Amniotic epithelial cell (primary cell): ENCODE results near the gene TSPAN5.
A peak's percentile ranks its signal among the peaks of the same experiment; 100 is the strongest.

Experiments
- DNase-seq: peaks from one replicate; pipeline ENCODE4 v3.0.0-alpha.2; 2010; ENCODE audit warnings: low read depth

TSPAN5 gene

DNA sequence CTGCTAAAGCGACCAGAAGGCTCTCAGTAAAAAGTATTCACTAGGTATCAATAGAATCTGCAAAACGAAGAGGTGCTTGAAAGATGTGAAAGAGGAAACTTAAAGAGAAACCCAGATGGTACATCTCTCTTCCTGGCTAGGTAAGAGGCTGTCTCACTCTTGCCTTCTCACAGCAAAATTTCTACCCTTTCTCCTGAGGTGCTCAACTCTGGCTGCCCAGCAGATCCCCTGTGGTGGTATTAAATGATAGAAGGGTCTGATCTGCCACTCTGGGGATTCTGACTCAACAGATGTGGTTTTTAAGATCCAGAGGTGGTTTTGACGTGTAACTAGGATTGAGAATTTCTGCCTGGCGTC is 14.9 kb upstream of the TSPAN5 start:
- DNase-seq, result no peak

DNA sequence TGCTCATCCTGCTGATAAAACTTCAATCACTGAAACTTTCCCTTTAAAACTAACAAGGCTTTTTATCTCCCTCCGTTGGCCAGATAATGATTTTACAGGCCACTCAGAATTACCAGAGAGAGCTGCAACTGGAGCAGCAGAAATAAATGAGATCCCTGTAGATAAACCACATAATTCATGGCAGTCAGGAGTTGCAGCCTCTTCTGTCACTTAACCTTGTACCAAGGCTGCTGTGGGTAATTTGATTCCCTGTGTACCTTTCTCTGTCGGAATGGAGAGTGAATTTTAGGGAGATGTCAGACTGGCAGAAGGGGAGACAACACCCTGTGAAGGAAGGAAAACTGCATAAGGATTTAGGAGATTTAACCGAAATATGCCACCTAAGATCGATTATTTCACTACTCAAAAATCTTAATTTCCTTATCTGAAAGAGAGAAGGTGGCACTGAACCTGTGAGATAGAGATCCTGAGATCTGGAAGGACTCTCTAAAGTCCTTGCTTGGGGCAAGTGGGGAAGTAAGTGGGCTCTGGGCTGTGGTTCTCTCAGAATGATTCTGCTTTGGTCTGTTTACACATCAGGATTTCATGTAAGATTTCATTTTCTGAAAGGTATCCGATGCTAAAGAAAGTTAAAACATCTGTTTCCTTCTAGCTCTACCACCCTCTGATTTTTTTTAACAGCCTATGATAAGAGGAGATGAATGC is 14.3 kb upstream of the TSPAN5 start:
- DNase-seq, result no peak

DNA sequence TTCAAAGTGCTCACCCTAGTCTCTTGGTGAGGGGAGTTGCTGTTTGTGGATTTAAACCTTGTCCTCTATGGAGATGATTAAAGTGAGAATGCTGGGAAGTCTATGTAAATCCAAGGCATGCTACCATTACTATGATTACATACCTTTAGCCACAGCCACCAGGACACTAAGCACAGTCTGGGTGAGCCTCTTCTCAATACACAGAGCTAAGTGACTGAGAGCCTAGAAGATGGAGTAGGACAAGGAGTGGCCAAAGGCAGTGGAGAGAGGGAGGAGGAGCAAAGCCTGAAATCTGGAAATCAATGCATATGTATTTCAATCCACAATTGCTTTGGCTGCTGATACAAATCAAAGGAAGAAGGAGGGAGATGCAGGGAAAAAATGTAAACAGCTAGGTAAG is 12.7 kb upstream of the TSPAN5 start:
- no peak for DNase-seq

DNA sequence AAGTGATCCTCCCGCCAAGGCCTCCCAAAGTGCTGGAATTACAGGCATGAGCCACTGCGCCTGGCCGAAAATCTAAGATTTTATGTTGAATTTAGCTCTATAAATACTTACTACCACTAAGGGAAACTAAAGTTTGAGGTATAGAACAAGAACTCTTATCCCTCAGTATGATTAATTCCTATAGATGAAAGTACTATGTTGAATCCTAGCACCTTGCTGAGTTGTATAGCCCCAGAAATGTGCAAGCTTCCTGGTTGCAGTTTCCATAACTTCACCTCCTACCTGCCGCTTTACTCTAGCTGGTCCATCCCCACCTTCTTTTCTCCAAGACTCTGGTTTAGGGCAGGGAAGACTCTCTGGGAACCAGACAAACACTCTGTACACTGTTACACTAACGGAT is 11.8 kb upstream of the TSPAN5 start:
- DNase-seq, result no peak

DNA sequence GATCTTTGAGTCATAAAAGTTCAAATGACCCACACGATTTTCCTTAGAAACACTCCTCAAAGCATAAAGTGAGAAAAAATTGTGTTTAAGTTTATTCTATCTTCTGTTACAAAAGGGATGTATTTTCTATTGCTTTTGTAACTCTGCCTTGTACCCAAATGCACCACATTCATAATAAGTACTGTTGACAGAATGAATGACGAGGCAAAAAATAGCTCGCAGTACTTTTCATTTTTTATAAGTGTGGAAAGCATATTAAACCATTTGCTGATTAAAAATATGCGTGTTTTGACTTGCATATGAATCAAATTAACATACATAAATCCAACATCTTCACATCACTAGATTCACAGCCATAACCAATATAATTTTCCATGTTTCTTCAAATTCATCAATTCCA is 11.2 kb upstream of the TSPAN5 start:
- DNase-seq, result no peak

DNA sequence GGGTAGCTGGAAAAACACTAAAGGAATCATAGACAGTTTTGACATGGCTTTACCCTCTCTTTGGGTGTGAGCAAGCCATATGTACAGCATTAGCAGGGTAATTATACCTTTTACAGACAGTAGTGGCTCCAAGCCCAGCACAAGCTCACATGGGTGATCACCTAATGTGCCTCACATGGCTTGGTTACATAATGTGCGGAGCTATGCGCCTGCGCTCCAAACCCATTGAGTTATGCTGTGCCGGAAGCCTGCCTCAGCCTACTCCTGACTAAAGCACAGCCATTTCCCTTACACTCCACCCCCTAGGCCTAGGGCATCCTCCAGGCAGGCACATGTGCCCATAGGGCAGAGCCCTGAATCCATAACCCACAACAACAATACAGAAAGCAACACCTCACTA is 6.5 kb upstream of the TSPAN5 start:
- no peak for DNase-seq

DNA sequence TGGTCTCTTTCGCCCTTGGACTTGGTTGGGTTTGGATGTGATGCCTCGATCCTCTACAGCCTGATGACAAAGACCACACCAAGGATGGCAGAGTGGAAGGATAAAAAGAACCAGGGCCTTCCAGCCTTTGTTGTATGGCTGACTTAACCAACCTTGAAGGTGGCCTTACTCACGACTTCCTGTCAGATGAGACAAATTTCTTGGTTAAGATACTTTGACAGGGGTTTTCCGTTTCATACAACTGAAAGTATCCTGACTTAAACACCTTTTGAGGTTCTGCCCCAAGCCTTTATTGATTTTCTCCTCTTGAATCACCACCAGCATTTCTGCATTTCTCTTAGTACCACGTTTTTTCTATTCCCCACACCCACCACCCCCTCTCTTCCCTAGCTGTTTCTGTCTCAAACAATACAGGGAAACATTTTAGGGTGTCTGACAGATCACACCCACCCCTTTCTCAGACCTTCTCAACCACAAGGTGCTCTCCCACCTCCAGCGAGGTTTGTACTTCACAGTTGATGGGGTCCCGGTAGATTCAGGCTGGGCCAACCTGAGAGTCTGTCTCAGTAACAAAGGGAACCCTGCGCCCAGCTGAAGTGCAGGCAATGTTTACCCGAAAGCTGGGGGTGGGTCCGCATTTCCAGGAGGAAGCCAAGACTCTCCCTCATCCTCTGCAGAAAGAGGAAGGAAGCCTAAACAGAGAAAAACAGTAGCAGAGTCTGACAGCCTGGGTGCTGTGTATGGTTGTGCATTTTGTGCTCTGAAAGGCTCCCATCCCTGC is 5.0 kb upstream of the TSPAN5 start:
- no peak for DNase-seq

DNA sequence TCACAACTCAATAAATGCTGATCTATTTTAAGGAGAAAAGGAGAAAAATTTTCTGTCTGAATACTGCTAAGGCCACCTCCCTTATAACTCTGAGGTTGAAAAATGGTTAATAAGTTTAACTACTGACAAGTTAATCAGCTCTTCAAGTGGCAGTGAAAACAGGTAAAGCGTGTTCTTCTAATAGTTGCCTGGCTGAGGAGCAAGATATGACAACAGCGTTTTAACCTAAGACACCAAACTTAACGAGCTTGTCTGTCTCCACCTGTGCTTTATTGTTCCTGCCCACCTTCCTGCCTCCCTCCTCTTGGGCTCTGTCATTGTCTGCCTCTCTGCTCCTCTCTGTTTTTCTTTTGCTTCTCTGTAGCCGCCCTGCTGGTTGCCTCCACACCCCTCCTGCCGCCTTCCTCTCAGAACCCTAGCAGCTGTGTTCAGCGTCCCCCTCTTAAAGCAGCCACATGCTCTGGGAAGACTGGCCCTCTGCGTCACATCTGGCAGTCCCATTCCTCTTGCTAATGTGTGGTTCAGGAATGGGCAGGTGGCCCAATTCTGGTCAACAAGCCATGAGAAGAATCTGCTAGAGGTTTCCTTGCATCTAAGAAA is 4.3 kb upstream of the TSPAN5 start:
- DNase-seq, result no peak

DNA sequence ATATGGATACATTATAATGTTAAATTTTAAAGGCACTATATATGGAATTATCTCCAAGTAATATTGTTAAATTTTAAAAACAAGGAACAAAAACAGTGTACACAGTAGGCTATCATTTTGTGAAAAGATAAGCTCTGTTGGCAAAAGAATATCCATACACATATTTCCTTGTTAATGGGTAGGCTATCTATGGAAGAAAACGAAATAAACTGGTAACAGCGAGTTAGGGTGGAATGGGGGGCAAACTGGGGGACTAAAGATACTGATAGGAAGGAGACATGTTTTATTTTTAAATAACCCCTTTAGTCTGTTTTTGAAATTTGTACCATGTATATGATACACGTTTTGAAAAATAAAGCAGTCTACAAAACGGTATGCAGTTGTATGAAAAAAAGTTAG is 3.6 kb upstream of the TSPAN5 start:
- no peak for DNase-seq

DNA sequence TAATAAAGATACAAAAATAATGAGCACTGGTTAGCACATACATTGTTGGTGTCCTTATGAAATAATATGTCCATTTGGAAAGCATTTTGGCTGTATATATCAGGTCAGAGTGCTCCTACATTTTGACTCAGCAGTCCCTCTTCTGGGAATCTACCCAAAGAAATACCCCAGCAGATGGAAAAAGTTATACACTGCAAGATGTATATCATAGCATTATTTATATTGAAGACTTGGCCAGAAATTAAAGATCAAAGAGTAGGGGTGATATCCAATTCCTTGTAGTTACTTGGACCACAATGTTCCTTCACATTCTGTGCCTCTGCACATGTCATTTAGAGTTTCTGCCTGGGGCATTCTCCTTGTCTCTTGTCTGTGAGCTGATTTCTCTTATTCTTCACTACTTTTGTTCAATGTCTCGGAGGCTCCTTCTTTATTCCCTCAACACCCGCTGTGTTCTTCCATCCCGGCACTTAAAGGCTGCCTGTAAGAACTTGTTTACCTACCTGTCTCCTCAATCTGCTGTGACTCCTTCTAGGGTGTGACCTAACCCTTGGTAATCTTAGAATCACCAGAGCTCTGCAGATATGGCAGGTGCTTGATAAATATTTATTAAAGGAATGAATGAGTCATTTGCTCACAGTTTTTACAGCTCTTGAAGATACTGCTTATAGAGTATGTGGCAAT is 3.1 kb upstream of the TSPAN5 start:
- no peak for DNase-seq

DNA sequence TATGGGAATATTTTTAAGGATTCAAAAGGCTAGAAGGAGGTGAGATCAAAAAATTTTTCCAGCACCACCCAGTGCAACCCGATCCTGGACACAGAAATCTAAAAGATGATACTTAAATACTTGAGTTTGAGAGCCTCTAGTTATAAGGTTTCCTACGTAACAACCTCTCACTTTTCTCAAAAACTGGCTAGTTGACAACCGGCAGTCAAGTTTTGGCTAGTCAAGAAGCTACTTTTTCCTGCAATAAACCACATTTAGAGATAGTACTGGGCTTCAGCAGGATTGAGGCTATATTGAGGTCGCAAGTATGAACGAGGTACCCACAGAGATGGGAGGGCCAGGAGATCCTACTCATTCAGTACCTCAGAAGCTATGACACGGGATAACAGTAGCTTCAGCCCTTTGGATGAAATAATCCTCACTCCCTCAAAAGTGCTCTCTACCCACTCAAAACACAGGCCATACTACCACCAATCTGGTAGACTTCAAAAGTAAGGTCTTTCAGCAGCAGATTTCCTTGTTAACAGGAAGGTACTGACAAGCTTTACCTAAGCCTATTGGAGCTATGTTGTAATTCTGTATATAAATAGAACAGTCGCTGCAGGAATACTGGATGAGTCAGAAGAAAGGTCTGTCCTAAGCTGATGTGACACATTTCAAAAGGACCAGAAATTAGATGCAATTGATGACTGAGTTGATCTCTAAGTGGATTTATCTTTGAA is 1.5 kb upstream of the TSPAN5 start:
- peak; percentile 46 for DNase-seq

DNA sequence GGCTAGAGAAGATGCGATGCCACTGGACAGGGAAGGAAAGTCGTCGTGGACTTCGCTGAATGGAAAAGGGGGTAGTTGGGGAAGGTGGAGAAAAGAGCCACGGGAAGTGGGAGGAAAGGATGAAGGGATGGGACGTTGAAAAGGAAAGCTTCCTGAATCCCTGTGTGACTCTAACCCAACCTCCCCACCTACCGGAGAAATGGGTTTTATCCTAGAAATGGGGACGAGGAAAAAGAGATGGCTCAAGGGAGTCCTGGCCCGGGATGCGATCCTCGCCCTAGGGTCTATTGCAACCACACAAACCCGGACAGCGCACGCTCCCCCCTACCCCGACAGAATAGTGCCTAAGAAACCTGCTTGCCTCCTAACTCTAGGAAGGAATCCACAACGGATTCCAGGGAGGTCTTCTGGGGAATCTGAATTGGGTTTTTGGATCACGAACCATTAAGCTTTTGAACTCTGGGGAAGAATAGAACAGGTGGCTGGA is 738 bp upstream of the TSPAN5 start:
- DNase-seq, result peak; percentile 46

DNA sequence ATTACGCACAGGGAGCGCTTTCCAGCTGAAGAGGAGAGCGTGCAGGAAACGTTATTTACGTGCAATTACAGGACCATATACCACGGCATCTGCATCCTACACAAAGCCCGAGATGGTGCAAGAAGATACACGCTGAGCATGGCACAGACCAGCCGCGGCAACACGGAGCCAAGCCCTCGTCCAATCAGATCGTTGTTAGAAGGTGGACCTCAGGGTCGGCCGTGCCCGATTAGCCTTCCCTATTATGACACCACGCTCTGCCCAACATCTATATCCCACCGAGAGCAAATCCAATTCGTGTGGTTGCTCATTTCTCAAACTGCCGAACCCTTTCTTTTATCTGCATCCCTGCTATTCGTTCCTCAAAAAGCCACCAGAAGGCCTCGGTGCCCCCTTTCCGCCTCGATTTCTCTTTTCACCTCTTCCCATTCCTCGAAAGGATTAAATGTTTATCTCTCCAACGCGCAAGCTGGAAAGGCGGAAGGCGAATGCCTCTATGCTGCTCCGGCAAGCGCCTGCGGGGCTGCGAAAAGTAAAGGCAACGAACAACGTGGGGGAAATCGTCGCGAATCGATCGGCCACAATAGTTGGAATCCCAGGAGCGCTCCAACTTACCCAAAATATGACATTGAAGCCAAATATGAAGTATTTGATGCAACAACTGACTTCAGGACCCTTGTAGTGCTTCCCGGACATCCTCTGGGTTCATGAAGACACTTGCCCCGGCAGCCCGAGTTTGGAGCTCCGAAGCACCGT is 702 bp downstream of the TSPAN5 start:
- peak; percentile 84 for DNase-seq

DNA sequence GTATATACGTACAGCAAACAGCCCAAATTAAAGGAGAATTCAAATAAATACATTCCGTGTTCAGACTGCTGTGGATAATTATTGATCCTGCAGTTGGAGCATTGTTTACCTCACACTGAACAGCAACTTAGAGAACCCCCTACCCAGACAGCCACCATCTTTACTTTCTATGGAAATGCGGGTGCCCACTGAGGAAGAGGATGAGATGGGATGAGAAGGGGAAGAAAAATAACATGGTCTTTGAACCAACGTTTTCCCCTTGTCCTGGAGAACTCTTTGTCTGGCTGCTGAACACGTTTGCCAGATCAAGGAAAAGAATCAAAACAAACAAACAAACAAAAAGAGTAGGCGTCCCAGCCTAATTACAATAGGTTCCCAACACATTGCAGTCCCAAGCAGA is 1.5 kb downstream of the TSPAN5 start:
- DNase-seq, result no peak

DNA sequence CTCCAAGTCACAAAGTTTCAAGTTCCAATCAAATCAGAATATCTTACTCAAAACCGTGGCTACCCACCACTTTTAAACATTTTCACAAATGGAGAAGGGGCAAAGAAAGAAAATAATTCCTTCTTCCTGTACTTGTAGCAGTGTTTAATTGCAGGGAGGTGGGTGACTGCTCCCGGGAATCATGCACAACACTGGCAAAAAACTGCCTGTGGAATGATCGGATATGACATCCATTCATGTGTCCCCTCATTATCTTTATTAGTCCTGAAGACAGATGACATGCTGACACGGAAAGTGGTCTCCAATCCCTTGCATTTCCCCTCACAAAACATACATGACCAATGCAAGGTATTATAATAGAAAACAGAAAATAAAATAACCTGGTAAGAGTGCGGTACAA is 2.0 kb downstream of the TSPAN5 start:
- no peak for DNase-seq

DNA sequence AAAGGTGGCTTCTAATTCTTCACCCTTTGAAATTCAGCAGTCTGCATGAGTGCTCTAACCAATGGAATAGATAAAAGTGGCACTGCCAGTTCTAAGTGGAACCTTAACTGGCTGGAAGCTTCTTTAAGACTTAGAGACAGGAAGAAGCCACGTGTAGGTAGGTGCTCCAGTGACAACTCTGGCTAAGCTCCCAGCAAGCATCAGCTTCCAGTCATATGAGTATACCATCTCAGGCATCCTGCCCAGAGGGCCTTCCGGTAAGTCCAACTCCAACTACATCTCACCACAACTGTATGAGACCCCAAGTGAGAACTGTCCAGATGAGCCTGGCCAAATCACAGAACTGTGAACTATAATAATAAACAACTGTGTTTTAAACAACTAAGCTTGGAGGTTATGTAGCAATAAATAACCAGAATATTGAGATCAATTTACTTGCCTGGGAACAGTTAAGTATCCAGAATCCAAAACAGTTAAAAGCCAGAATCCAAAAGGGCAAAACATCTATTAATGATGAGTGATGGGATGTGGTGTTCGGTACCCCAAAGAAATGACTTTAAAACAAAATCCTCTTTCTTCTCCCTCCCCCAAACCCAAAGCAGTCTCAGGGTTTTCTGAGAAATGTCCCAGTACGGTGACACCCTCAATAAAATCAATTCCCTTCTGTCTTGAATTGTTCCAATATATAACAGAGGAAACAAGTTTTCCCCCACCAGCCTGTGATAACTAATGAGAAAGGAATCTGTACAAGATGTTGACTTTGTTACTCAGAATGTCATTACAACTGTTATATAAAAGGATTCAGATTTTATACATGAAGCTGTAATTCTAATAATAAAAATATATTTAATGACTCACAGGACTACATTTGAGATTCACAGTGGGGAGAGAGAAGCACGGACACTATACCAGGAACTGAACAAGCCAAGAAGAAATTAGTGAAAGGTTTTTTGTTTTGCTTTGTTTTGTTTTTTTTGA is 4.2 kb downstream of the TSPAN5 start:
- DNase-seq, result peak; percentile 76

DNA sequence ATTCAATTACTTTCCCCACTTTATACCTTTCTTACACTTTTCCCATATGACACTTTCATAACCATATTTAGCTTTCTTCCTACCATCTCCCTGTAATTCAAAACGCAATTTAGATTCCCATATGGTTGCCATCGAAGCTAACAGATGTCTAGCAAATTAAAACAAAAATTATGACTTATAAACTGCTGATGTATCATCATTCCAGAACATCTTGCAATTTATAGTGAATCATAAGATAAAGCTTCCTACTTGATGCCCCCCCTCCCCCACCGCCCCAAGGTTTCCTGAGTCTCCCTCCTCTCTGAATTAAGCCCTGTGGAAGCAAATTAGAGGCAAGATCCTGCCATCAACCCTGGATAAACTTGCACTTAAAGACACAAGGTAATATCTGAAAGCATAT is 5.4 kb downstream of the TSPAN5 start:
- peak; percentile 68 for DNase-seq

DNA sequence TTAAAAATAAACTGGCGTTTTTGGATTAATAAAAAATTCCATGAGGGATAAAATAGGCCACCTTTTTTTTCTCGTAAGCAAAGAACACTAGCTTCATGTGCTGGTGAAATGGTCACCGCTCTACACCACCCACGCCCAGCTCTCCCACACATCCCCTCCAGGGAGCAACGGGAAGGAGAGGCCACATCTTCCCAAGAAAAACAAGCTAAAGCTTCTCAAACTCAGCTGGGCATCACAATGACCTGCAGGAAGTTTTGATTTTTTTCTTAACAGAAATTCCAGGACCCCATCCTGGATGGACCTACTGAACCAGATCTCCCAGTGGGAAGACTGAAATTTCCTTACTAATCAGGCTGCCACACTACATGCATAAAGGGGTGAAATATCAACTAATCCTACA is 9.8 kb downstream of the TSPAN5 start:
- no peak for DNase-seq

DNA sequence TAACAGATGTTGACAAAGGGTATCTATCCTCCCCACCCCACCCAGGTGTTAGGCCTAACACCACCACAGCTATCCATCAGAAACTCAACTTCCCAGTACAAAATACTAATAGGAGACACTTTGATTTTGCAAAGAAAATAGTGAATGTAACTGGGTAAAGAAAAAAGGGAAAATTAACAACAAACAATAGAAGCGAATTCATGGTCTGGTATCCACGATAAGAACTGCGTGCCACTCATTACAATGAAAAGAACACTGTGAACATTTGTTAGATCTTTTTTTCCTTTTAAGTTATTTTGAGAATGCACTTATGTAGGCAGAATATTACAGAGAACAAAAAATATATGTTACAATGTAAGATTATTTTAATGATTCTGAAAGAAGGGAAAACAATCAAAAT is 12.0 kb downstream of the TSPAN5 start:
- DNase-seq, result no peak

DNA sequence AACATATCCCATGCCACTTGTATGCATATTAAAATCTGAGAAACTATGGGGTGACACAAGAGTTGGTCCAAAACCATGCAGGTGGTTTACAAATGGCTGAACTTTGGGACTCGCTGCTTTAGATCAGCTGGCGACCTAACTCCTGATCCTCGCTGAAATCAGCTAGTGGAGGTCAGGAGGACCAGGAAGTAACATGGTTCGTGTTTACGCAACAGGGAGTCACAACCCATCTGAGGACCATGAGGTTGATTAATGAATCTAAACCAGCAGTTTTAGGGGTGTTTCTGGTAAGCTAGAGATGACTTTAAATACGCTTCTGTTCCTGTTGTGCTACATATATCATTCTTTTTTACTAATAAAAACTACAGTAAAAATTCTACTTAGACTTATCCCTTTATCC is 12.9 kb downstream of the TSPAN5 start:
- no peak for DNase-seq
